Activated naive CD4-positive, alpha-beta T cell treated with anti-CD3 and anti-CD28 coated beads for 36 hours (primary cell): ENCODE measurements around the gene MEF2A. TPM values are rescaled to one million over a fixed set of nuclear protein-coding genes. Genes with fewer than 3 reads are reported as not detected.
A peak's percentile ranks its signal among the peaks of the same experiment; 100 is the strongest.
"Not testable (repeated sequence)": the region's sequence is repeated elsewhere in the genome, so short reads cannot be mapped to it uniquely, and the experiment has no call there.

Source experiments
- CTCF ChIA-PET: fragments of 350-600 bp; sonication (Branson Sonifier 250); formaldehyde crosslinking; loops from one replicate; lab custom pipeline; 2021; ENCODE audit warnings: antibody characterized with exemption; lab: Charles Lee
- DNase-seq: peaks from one replicate; pipeline ENCODE4 v3.0.0-alpha.2; 2020
- H3K27ac Mint-ChIP-seq: one replicate; pipeline ENCODE4 v1.8.0; 2021; ENCODE audit warnings: mild to moderate bottlenecking, mixed read lengths
- H3K27me3 Mint-ChIP-seq: one replicate; pipeline ENCODE4 v1.8.0; 2021; ENCODE audit warnings: low read depth, mixed read lengths
- H3K36me3 Mint-ChIP-seq: one replicate; pipeline ENCODE4 v1.8.0; 2021; ENCODE audit warnings: low read depth, mixed read lengths
- H3K4me1 Mint-ChIP-seq: one replicate; pipeline ENCODE4 v1.8.0; 2021; ENCODE audit warnings: low read depth, mixed read lengths
- H3K4me3 Mint-ChIP-seq: one replicate; pipeline ENCODE4 v1.8.0; 2021; ENCODE audit warnings: mild to moderate bottlenecking, moderate library complexity, mixed read lengths
- H3K9me3 Mint-ChIP-seq: one replicate; pipeline ENCODE4 v1.8.0; 2021; ENCODE audit warnings: mixed read lengths
- intact Hi-C: fragments of 100-400 bp; cut with micrococcal nuclease; formaldehyde crosslinking; loops from one replicate; pipeline ENCODE4 v1.15.1; 2023
- total RNA-seq, 2 experiments: library from RNA; stranded (reverse); gene quantifications; one replicate each; pipeline ENCODE4 v1.2.3, GENCODE V29; 2021

MEF2A gene
- 10 to 100 TPM; 15.3 to 15.5 TPM for total RNA-seq

DNA sequence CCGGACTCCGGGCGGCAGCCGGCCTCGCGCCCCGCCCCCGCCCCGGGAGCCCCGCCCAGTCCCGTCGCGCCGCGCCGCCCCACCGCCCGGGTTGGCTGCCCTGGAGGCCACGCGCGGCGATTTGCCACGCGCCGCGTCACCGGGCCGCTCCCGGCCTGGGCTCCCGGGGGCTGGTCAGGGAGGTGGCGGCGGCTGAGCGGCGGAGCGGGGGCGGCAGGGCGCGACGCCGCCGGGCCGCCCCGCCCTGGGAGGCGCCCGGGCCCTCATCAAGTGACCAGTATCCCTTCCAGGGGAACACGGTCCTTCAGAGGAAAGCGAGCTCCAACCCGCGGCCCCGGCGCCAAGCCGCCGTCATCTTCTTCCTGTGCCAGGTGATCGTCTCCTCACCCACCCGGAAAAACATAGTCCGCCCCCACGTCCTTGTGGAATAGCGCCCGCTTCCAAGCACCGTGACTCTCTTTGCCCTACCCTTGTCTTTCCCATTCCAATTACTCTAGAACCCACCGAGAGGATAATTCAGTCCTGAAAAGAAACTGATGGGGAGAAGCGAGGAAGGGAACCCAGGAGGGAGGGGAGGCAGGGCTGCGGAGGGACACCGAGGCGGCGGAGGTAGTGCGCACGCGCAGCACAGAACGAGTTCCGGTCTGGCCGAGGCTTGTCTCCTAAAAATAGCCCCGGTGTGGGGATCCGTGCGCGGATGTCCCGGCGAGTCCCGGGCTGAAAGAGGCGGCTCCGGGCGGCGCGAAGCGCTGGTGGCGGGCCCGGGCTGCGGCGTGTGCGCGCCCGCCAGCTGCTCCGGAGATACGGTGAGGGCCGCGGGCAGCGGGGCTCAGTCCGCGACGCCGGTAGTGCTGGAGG, at the start of gene MEF2A:
Gene MEF2A (plus strand): TSS at position 686 of the 858 bp plus-strand sequence. CDS start 67,136 bp downstream, outside the sequence.
- CTCF ChIA-PET, result interaction anchor here (2.0 kb wide), 1 partner anchor 139 kb away, joined by 6 read pairs; no protein-coding TSS in a partner anchor
- peaks cover 24% of the 10 kb centered on the region for H3K4me1 Mint-ChIP-seq
- H3K4me3 Mint-ChIP-seq, result peak within 1 kb of the TSS; percentile 99
- no peaks in the 10 kb centered on the region for H3K9me3 Mint-ChIP-seq
- H3K27me3 Mint-ChIP-seq, result no peaks in the 10 kb centered on the region
- intact Hi-C loops, result loop anchor here (1.0 to 5.0 kb wide), 7 partner anchors 25 to 314 kb away; partner anchors contain the start of genes LRRC28 and LYSMD4
- peak within 1 kb of the TSS; percentile 94 for H3K27ac Mint-ChIP-seq
- peak; percentile 95 for DNase-seq
- no peaks in the 10 kb centered on the region for H3K36me3 Mint-ChIP-seq

DNA sequence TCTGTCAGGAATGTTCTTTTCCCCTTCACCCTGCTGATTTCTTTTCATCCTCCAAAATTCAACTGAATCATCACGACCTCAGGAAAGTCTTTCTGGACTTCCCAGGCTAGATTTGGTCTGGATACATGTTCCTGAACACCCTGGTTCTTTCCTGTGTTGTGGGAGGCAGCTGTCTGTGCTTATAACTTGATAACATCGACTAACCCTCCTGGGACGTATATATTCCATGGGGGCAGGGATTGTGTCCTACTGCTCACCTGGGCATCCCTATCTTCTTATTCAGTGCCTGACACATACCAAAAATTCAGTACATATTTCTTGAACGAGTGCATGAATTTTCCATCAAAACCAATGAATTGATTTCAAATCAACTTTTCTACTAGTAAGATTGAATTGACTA, 47.6 kb upstream of the MEF2A start:
- Mint-ChIP-seq H3K4me1 (peaks cover 6% of the 10 kb centered on the region), H3K27ac (no peak overlapping the region), H3K9me3 (no peaks in the 10 kb centered on the region), H3K27me3 (no peaks in the 10 kb centered on the region), H3K4me3 (no peak overlapping the region), H3K36me3 (no peaks in the 10 kb centered on the region)
- CTCF ChIA-PET, result no interaction called here
- intact Hi-C loops, result no loop called here
- DNase-seq, result no peak

DNA sequence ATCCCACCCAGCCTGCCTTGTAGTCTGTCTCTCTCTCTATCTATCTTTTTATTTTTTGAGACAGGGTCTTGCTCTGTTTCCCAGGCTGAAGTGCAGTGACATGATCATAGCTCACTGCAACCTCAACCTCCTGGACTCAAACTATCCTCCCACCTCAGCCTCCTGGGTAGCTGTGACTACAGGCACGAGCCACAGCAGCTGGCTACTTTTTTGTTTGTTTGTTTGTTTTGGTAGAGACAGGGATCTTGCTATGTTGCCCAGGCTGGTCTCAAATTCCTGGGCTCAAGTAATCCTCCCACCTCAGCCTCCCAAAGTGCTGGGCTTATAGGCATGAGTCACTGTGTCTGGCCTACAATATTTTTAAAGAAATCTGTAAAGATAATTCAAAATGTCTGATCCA, 46.4 kb upstream of the MEF2A start:
- H3K4me3 Mint-ChIP-seq, result not testable (repeated sequence)

DNA sequence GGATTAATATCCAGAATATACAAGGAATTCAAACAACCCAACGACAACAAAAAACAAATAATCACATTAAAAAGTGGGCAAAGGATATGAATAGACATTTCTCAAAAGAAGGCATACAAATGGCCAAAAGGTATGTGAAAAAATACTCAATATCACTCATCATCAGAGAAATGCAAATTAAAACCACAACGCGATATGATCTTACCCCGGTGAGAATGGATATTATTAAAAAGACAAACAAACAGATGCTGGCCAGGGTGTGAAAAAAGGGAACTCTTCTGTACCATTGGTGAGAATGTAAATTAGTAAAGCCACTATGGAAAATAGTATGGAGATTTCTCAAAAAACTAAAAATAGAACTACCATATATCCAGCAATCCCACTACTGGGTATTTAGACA, 43.5 kb upstream of the MEF2A start:
- no peak overlapping the region for H3K4me3 Mint-ChIP-seq
- CTCF ChIA-PET, result no interaction called here
- no peak overlapping the region for H3K27ac Mint-ChIP-seq
- no peaks in the 10 kb centered on the region for H3K36me3 Mint-ChIP-seq
- intact Hi-C loops, result no loop called here
- no peak for DNase-seq
- no peaks in the 10 kb centered on the region for H3K27me3 Mint-ChIP-seq
- H3K4me1 Mint-ChIP-seq, result peaks cover 17% of the 10 kb centered on the region
- peaks cover 8% of the 10 kb centered on the region for H3K9me3 Mint-ChIP-seq

More for the DNA sequence above, 46.4 kb upstream of the MEF2A start:
- intact Hi-C loops, H3K27me3 Mint-ChIP-seq, H3K9me3 Mint-ChIP-seq, CTCF ChIA-PET, H3K27ac Mint-ChIP-seq, H3K4me1 Mint-ChIP-seq, H3K36me3 Mint-ChIP-seq, DNase-seq: not testable (repeated sequence)

DNA sequence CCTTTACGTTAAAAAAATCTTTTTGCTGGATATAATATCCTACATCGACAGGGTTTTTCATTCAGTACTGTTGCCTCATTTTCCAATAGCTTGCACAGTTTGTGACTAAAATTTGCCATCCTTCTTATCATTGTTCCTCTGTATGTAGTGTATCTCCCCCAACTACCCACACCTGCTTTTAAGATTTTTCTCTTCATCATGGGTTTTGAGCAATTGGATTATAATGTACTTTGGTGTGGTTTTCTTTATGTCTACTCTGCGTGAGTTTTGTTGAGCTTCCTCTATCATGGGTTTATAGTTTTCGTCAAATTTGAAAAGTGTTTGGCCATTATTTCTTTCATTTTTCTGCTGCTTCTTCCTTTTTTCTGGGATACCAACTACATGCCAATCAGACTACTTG, 39.6 kb upstream of the MEF2A start:
- H3K4me1 Mint-ChIP-seq, result peaks cover 17% of the 10 kb centered on the region

DNA sequence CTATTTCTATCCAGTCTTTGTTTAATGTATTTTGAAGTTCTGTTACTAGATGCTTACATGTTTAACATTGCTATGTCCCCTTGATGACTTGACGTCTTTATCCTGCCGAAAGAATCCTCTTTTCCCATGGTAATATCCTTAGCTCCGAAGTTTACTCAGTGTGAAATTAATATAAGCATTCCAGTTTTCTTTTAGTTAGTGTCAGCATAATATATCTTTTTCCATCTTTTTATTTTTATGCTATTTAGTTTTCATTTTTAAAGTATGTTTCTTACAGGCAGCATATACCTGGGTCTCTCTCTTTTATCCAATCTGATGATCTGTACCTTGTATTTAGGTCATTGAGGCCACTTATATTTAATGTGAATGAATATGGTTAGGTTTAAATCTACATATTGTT, 39.1 kb upstream of the MEF2A start:
- no peaks in the 10 kb centered on the region for H3K36me3 Mint-ChIP-seq
- peaks cover 17% of the 10 kb centered on the region for H3K4me1 Mint-ChIP-seq
- no peak overlapping the region for H3K27ac Mint-ChIP-seq
- H3K27me3 Mint-ChIP-seq, result no peaks in the 10 kb centered on the region
- no peak overlapping the region for H3K4me3 Mint-ChIP-seq
- intact Hi-C loops, result no loop called here
- peaks cover 19% of the 10 kb centered on the region for H3K9me3 Mint-ChIP-seq
- CTCF ChIA-PET, result no interaction called here
- DNase-seq, result no peak

More for the DNA sequence above, 39.6 kb upstream of the MEF2A start:
- Mint-ChIP-seq H3K4me3 (no peak overlapping the region), H3K27me3 (no peaks in the 10 kb centered on the region), H3K27ac (no peak overlapping the region), H3K9me3 (peaks cover 19% of the 10 kb centered on the region), H3K36me3 (no peaks in the 10 kb centered on the region)
- CTCF ChIA-PET, result no interaction called here
- DNase-seq, result no peak
- intact Hi-C loops, result no loop called here

DNA sequence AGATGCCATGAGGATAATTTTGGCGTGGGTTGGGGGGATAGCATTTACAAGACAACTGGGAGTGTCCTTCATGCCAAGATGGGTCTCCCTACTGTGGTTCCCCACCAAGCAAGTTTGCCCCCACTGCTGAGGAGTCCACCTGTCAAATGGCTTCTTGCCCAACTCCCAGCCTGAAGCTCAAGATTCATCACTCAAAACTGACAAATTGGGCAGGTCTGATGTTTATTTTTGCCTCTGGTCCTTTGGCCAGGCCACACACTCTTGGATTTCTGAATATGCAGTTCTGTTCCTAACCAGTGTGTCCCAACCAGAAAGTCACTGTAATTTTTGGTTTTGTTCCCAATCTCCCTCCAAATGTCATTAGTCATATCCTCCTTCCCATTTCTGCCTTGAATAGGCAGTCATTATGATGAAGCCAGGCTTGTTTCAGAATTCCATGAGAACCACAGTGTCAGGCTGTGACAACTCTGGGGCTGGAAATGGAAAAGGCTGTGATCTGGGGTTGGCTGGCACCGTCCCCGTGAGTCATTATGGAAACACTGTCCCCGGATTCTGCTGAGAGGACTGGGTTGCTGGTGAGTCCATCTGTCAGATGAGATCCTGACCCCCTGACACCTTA, 29.3 kb upstream of the MEF2A start:
- Mint-ChIP-seq H3K36me3 (no peaks in the 10 kb centered on the region), H3K4me1 (no peaks in the 10 kb centered on the region), H3K27ac (no peak overlapping the region), H3K4me3 (no peak overlapping the region), H3K27me3 (no peaks in the 10 kb centered on the region), H3K9me3 (peaks cover 4% of the 10 kb centered on the region)
- DNase-seq, result no peak
- intact Hi-C loops, result no loop called here
- CTCF ChIA-PET, result no interaction called here

DNA sequence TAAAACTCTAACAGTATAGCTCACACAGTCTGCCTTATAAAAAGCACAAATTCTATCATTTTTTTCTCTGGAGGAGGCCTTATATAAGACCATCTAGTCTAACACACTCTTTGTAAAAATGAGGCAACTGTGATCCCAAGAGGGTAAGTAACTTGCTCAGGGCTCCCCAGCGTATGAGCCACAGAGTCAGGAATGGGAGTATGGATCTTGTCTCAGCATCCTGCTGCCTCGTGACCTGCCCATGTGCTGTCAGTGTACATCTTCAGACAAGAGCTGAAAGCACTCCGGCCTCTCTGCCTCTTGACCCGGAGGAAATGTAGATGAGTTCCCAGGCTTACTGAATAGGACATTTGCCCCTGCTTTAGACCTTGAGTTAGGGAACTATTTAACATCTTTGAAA, 28.4 kb upstream of the MEF2A start:
- intact Hi-C loops, result no loop called here
- no peaks in the 10 kb centered on the region for H3K27me3 Mint-ChIP-seq
- no peak for DNase-seq
- CTCF ChIA-PET, result no interaction called here
- no peaks in the 10 kb centered on the region for H3K36me3 Mint-ChIP-seq
- no peak overlapping the region for H3K27ac Mint-ChIP-seq
- H3K4me1 Mint-ChIP-seq, result no peaks in the 10 kb centered on the region
- no peak overlapping the region for H3K4me3 Mint-ChIP-seq
- H3K9me3 Mint-ChIP-seq, result peaks cover 2% of the 10 kb centered on the region

DNA sequence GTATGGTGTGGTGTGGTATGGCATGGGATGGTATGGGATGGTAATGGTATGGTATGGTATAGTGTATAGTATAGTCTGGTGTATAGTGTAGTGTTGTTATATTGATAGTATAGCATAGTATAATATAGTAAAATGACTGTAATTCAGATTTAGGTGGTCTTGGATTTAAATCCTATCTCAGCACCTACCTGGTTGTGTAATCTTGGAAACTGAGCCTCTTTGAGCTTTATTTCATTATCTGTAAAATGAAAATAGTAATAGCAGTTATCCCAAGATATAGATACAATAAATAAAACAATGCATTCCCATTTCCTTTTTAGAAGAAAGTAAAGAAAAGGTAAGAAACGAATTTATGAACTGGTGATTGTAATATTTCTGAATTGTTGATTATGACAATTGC, 27.5 kb upstream of the MEF2A start:
- intact Hi-C loops, result no loop called here
- no peaks in the 10 kb centered on the region for H3K9me3 Mint-ChIP-seq
- no peaks in the 10 kb centered on the region for H3K27me3 Mint-ChIP-seq
- CTCF ChIA-PET, result interaction anchor here (1.2 kb wide), 1 partner anchor 39 kb away, joined by 3 read pairs; no protein-coding TSS in a partner anchor
- no peaks in the 10 kb centered on the region for H3K36me3 Mint-ChIP-seq
- H3K27ac Mint-ChIP-seq, result no peak overlapping the region
- H3K4me1 Mint-ChIP-seq, result no peaks in the 10 kb centered on the region
- H3K4me3 Mint-ChIP-seq, result no peak overlapping the region
- DNase-seq, result no peak

DNA sequence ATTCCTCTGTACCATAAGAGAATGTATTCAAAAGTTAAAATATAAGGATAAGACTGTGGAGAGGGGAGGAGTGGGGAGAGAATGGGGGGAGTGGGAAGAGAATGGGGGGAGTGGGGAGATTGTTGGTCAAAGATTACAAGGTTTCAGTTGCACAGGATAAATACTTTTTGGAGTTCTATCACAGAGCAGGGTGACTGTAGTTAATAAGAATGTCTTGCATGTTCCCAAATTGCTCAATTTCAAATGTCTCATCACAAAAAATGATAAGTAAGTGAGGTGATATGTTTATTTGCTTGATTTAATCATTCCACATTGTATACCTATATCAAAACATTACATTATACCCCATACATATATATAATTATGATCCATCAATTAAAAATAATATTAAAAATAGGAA, 23.0 kb upstream of the MEF2A start:
- Mint-ChIP-seq H3K36me3 (no peaks in the 10 kb centered on the region), H3K4me1 (no peaks in the 10 kb centered on the region), H3K27ac (no peak overlapping the region), H3K4me3 (no peak overlapping the region), H3K27me3 (no peaks in the 10 kb centered on the region), H3K9me3 (no peaks in the 10 kb centered on the region)
- CTCF ChIA-PET, result no interaction called here
- no peak for DNase-seq
- intact Hi-C loops, result no loop called here

DNA sequence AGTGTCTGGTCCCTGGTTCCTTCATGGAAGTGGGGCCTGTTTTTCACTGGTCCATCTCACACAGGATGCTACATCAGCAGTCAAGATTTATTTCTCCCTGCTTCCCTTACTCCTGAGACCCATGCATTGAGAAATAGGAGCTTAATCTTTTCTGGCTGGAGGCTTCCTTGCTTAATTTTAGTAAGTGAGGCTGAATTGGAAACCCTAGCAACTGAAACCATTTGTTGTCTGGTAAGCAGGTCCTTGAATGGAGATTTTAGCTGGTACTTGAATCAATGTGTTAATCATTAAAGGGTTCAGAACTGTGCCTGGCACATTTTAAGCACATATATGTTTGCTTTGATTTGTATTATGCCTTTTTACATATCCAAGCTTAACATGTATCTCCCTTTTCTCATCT, 20.2 kb upstream of the MEF2A start:
- DNase-seq, result no peak
- H3K4me1 Mint-ChIP-seq, result peaks cover 6% of the 10 kb centered on the region
- no peak overlapping the region for H3K4me3 Mint-ChIP-seq
- no peaks in the 10 kb centered on the region for H3K27me3 Mint-ChIP-seq
- no peaks in the 10 kb centered on the region for H3K36me3 Mint-ChIP-seq
- CTCF ChIA-PET, result no interaction called here
- intact Hi-C loops, result no loop called here
- H3K9me3 Mint-ChIP-seq, result no peaks in the 10 kb centered on the region
- no peak overlapping the region for H3K27ac Mint-ChIP-seq

DNA sequence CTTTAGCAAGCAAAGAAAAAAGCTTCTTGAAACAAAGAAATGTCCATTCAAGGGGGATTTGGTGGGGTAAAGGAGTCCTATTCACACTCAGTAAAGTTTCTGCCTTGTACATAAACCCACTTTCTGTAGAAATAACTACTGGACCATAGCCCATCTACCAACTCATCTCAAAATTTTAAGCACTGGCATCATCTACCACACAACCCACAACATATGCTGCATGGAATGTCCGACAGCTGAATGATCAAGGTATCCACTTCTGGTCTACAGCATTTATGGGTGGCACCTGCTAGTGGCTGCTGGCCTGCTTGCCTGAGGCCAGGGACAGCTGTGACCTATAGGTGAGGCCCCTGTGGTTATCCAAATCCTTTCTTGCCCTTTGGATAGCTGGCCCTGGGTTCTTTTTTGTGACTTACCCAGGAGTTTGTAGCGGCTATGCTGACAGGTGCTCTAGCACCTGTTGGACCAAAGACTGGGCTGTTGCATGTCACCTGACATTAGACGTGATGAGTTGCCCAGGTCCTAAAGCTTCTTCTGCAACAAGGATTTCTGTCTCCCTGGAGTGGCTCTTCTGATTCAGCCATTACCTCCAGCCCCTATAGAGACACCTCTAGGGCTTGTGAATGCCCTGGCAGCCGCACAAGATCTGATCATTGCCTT, 19.2 kb upstream of the MEF2A start:
- DNase-seq, result no peak
- intact Hi-C loops, result no loop called here
- no peak overlapping the region for H3K4me3 Mint-ChIP-seq
- H3K36me3 Mint-ChIP-seq, result no peaks in the 10 kb centered on the region
- no peaks in the 10 kb centered on the region for H3K27me3 Mint-ChIP-seq
- H3K27ac Mint-ChIP-seq, result no peak overlapping the region
- peaks cover 6% of the 10 kb centered on the region for H3K4me1 Mint-ChIP-seq
- CTCF ChIA-PET, result no interaction called here
- no peaks in the 10 kb centered on the region for H3K9me3 Mint-ChIP-seq
